WTC11 (cell line): ENCODE results near the gene TLX2. TPM values are rescaled to one million over a fixed set of nuclear protein-coding genes. Genes with fewer than 3 reads are reported as not detected.
A peak's percentile ranks its signal among the peaks of the same experiment; 100 is the strongest.

Source experiments
- ARID4B ChIP-seq: sonication (generic); formaldehyde crosslinking; IDR thresholded peaks from 2 replicates; pipeline ENCODE4 v1.8.0; 2023; ENCODE audit warnings: missing genetic modification reagents, mild to moderate bottlenecking, borderline replicate concordance
- CDX4 ChIP-seq: fragments of 250-450 bp; sonication (Bioruptor Pico); IDR thresholded peaks from 2 replicates; pipeline ENCODE4 v1.9.0; 2021; ENCODE audit warnings: moderate library complexity, mild to moderate bottlenecking, inconsistent platforms, borderline replicate concordance
- ETV6 ChIP-seq: sonication (generic); formaldehyde crosslinking; IDR thresholded peaks from 2 replicates; pipeline ENCODE4 v1.8.1; 2022; ENCODE audit warnings: mild to moderate bottlenecking, missing genetic modification reagents
- FOXK1 ChIP-seq: sonication (generic); formaldehyde crosslinking; IDR thresholded peaks from 2 replicates; pipeline ENCODE4 v1.8.0; 2022; ENCODE audit warnings: mild to moderate bottlenecking, moderate library complexity, missing genetic modification reagents
- FOXP1 ChIP-seq: sonication (generic); formaldehyde crosslinking; IDR thresholded peaks from 2 replicates; pipeline ENCODE4 v1.8.0; 2022; ENCODE audit warnings: missing genetic modification reagents, mild to moderate bottlenecking, moderate library complexity, borderline replicate concordance
- JUN ChIP-seq: sonication (generic); formaldehyde crosslinking; IDR thresholded peaks from 2 replicates; pipeline ENCODE4 v1.8.0; 2023; ENCODE audit warnings: mild to moderate bottlenecking, missing genetic modification reagents
- KAT7 ChIP-seq: sonication (generic); formaldehyde crosslinking; IDR thresholded peaks from 2 replicates; pipeline ENCODE4 v1.8.1; 2023; ENCODE audit warnings: missing genetic modification reagents, mild to moderate bottlenecking, borderline replicate concordance
- MYBL2 ChIP-seq: sonication (generic); formaldehyde crosslinking; IDR thresholded peaks from 2 replicates; pipeline ENCODE4 v1.8.1; 2023; ENCODE audit warnings: mild to moderate bottlenecking, moderate library complexity, missing genetic modification reagents
- NFATC4 ChIP-seq: fragments of 250-450 bp; sonication (Bioruptor Pico); IDR thresholded peaks from 2 replicates; pipeline ENCODE4 v1.9.0; 2021; ENCODE audit warnings: mild to moderate bottlenecking
- ZNF138 ChIP-seq: sonication (generic); formaldehyde crosslinking; conservative IDR thresholded peaks from 2 replicates; pipeline ENCODE4 v1.8.1; 2022; ENCODE audit warnings: mild to moderate bottlenecking, moderate library complexity, missing genetic modification reagents
- ZNF232 ChIP-seq: sonication (generic); formaldehyde crosslinking; IDR thresholded peaks from 2 replicates; pipeline ENCODE4 v1.8.0; 2022; ENCODE audit warnings: mild to moderate bottlenecking, missing genetic modification reagents
- ZNF423 ChIP-seq: fragments of 250-450 bp; sonication (Bioruptor Pico); IDR thresholded peaks from 2 replicates; pipeline ENCODE4 v2.1.2; 2022; ENCODE audit warnings: mild to moderate bottlenecking, moderate library complexity
- total RNA-seq: library from RNA; stranded (reverse); gene quantifications from 3 replicates; pipeline ENCODE4 v1.2.3, GENCODE V29; 2021
- TF ChIP-seq, protein P1 (sequence below): sonication (generic); formaldehyde crosslinking; IDR thresholded peaks from 2 replicates; pipeline ENCODE4 v1.8.0; 2023; ENCODE audit warnings: mild to moderate bottlenecking, missing genetic modification reagents
- TF ChIP-seq, protein P2 (sequence below): sonication (generic); formaldehyde crosslinking; IDR thresholded peaks from 2 replicates; pipeline ENCODE4 v1.8.0; 2022; ENCODE audit warnings: mild to moderate bottlenecking, missing genetic modification reagents
- TF ChIP-seq, protein P3 (sequence below): sonication (generic); formaldehyde crosslinking; IDR thresholded peaks from 2 replicates; pipeline ENCODE4 v1.8.1; 2023; ENCODE audit warnings: mild to moderate bottlenecking, missing genetic modification reagents, borderline replicate concordance
- TF ChIP-seq, protein P4 (sequence below): sonication (generic); formaldehyde crosslinking; IDR thresholded peaks from 2 replicates; pipeline ENCODE4 v1.8.0; 2022; ENCODE audit warnings: missing genetic modification reagents
- TF ChIP-seq, protein P5 (sequence below): sonication (generic); formaldehyde crosslinking; conservative IDR thresholded peaks from 2 replicates; pipeline ENCODE4 v1.8.1; 2023; ENCODE audit warnings: mild to moderate bottlenecking, low read depth, missing genetic modification reagents, moderate library complexity

The TLX2 gene
- total RNA-seq, 1 experiment from 2014 or later: 0.26 TPM

DNA sequence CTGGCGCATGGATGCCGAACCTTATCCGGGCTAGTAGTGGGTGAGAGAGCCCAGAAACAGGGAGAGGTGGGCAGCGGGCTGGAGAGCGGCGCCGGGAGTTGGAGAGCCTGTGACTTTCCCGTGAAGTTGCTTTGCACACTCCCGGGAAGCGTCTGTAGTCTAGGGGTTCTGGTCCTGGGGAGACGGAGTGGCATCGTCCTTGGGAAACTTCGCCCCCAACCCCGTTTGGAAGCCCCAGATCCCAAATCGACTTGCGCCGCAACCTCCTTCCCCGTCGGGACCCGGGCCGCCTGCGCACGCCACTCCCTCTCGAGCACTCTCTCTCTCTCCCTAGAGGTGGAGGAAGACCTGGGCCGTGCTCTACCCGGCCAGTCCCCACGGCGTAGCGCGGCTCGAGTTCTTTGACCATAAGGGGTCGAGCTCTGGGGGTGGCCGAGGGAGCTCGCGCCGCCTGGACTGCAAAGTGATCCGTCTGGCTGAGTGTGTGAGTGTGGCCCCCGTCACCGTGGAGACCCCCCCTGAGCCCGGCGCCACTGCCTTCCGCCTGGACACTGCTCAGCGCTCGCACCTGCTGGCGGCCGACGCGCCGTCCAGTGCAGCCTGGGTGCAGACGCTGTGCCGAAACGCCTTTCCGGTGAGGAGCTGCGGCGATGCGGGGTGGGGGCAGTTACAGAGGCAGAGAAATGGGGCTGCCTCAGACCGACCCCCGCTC lies 40.7 kb downstream of the TLX2 start (continued):
- TF ChIP-seq ARID4B (CRISPR knock-in tag) (peak; percentile 64; the same call in 1 of the 2 replicates), ZNF138 (no peak), MYBL2 (CRISPR knock-in tag) (0 out of 2 replicates have a peak, but pooled peaks have one; percentile 14), FOXK1 (CRISPR knock-in tag) (no peak), ZNF232 (CRISPR knock-in tag) (no peak), JUN (no peak), FOXP1 (CRISPR knock-in tag) (peak; percentile 33; the same call in 1 of the 2 replicates), ETV6 (CRISPR knock-in tag) (no peak; the same call in 1 of the 2 replicates), KAT7 (CRISPR knock-in tag) (0 out of 2 replicates have a peak, but pooled peaks have one; percentile 53), CDX4 (CRISPR knock-in tag) (no peak), NFATC4 (0 out of 2 replicates have a peak, but pooled peaks have one; percentile 33), ZNF423 (CRISPR knock-in tag) (no peak)
- TF ChIP-seq, protein P1, sequence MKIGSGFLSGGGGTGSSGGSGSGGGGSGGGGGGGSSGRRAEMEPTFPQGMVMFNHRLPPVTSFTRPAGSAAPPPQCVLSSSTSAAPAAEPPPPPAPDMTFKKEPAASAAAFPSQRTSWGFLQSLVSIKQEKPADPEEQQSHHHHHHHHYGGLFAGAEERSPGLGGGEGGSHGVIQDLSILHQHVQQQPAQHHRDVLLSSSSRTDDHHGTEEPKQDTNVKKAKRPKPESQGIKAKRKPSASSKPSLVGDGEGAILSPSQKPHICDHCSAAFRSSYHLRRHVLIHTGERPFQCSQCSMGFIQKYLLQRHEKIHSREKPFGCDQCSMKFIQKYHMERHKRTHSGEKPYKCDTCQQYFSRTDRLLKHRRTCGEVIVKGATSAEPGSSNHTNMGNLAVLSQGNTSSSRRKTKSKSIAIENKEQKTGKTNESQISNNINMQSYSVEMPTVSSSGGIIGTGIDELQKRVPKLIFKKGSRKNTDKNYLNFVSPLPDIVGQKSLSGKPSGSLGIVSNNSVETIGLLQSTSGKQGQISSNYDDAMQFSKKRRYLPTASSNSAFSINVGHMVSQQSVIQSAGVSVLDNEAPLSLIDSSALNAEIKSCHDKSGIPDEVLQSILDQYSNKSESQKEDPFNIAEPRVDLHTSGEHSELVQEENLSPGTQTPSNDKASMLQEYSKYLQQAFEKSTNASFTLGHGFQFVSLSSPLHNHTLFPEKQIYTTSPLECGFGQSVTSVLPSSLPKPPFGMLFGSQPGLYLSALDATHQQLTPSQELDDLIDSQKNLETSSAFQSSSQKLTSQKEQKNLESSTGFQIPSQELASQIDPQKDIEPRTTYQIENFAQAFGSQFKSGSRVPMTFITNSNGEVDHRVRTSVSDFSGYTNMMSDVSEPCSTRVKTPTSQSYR (CRISPR knock-in tag): peak; percentile 58; the same call in 1 of the 2 replicates
- TF ChIP-seq, protein P2, sequence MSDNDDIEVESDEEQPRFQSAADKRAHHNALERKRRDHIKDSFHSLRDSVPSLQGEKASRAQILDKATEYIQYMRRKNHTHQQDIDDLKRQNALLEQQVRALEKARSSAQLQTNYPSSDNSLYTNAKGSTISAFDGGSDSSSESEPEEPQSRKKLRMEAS (CRISPR knock-in tag): peak; percentile 77
- TF ChIP-seq, protein P3, sequence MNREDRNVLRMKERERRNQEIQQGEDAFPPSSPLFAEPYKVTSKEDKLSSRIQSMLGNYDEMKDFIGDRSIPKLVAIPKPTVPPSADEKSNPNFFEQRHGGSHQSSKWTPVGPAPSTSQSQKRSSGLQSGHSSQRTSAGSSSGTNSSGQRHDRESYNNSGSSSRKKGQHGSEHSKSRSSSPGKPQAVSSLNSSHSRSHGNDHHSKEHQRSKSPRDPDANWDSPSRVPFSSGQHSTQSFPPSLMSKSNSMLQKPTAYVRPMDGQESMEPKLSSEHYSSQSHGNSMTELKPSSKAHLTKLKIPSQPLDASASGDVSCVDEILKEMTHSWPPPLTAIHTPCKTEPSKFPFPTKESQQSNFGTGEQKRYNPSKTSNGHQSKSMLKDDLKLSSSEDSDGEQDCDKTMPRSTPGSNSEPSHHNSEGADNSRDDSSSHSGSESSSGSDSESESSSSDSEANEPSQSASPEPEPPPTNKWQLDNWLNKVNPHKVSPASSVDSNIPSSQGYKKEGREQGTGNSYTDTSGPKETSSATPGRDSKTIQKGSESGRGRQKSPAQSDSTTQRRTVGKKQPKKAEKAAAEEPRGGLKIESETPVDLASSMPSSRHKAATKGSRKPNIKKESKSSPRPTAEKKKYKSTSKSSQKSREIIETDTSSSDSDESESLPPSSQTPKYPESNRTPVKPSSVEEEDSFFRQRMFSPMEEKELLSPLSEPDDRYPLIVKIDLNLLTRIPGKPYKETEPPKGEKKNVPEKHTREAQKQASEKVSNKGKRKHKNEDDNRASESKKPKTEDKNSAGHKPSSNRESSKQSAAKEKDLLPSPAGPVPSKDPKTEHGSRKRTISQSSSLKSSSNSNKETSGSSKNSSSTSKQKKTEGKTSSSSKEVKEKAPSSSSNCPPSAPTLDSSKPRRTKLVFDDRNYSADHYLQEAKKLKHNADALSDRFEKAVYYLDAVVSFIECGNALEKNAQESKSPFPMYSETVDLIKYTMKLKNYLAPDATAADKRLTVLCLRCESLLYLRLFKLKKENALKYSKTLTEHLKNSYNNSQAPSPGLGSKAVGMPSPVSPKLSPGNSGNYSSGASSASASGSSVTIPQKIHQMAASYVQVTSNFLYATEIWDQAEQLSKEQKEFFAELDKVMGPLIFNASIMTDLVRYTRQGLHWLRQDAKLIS (CRISPR knock-in tag): no peak
- TF ChIP-seq, protein P4, sequence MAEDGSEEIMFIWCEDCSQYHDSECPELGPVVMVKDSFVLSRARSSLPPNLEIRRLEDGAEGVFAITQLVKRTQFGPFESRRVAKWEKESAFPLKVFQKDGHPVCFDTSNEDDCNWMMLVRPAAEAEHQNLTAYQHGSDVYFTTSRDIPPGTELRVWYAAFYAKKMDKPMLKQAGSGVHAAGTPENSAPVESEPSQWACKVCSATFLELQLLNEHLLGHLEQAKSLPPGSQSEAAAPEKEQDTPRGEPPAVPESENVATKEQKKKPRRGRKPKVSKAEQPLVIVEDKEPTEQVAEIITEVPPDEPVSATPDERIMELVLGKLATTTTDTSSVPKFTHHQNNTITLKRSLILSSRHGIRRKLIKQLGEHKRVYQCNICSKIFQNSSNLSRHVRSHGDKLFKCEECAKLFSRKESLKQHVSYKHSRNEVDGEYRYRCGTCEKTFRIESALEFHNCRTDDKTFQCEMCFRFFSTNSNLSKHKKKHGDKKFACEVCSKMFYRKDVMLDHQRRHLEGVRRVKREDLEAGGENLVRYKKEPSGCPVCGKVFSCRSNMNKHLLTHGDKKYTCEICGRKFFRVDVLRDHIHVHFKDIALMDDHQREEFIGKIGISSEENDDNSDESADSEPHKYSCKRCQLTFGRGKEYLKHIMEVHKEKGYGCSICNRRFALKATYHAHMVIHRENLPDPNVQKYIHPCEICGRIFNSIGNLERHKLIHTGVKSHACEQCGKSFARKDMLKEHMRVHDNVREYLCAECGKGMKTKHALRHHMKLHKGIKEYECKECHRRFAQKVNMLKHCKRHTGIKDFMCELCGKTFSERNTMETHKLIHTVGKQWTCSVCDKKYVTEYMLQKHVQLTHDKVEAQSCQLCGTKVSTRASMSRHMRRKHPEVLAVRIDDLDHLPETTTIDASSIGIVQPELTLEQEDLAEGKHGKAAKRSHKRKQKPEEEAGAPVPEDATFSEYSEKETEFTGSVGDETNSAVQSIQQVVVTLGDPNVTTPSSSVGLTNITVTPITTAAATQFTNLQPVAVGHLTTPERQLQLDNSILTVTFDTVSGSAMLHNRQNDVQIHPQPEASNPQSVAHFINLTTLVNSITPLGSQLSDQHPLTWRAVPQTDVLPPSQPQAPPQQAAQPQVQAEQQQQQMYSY: 0 out of 2 replicates have a peak, but pooled peaks have one; percentile 30
- TF ChIP-seq, protein P5, sequence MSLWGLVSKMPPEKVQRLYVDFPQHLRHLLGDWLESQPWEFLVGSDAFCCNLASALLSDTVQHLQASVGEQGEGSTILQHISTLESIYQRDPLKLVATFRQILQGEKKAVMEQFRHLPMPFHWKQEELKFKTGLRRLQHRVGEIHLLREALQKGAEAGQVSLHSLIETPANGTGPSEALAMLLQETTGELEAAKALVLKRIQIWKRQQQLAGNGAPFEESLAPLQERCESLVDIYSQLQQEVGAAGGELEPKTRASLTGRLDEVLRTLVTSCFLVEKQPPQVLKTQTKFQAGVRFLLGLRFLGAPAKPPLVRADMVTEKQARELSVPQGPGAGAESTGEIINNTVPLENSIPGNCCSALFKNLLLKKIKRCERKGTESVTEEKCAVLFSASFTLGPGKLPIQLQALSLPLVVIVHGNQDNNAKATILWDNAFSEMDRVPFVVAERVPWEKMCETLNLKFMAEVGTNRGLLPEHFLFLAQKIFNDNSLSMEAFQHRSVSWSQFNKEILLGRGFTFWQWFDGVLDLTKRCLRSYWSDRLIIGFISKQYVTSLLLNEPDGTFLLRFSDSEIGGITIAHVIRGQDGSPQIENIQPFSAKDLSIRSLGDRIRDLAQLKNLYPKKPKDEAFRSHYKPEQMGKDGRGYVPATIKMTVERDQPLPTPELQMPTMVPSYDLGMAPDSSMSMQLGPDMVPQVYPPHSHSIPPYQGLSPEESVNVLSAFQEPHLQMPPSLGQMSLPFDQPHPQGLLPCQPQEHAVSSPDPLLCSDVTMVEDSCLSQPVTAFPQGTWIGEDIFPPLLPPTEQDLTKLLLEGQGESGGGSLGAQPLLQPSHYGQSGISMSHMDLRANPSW: no peak
- TF ChIP-seq, all 79 proteins: peak for 9
